Liver (tissue), 3 donors: ENCODE results near the gene CCSAP.

Experiments used
- CTCF ChIP-seq: fragments of 150-350 bp; IDR thresholded peaks from 2 replicates; pipeline ENCODE4 v1.5.1; 2017; ENCODE audit warnings: improper control_type of control experiment, low read depth, low read length; ENCODE audit not compliant: missing input control
- EGR1 ChIP-seq, 2 donors: IDR thresholded peaks; 2 replicates each; pipeline ENCODE4 v1.6.1; 2016 to 2018; ENCODE audit warnings: antibody characterized with exemption in 2 of 2, low read depth in 2 of 2
- GABPA ChIP-seq, 2 donors: IDR thresholded peaks in 1 of 2; conservative IDR thresholded peaks in 1 of 2; 2 replicates each; pipeline ENCODE4 v1.6.1; 2016; ENCODE audit warnings: antibody characterized with exemption in 2 of 2, mild to moderate bottlenecking in 1 of 2, moderate library complexity in 1 of 2
- MAX ChIP-seq: IDR thresholded peaks from 2 replicates; pipeline ENCODE4 v1.6.1; 2016; ENCODE audit warnings: antibody characterized with exemption
- RAD21 ChIP-seq, 2 donors: IDR thresholded peaks; 2 replicates each; pipeline ENCODE4 v1.6.1; 2016; ENCODE audit warnings: antibody characterized with exemption in 2 of 2, mild to moderate bottlenecking in 2 of 2
- REST ChIP-seq: IDR thresholded peaks from 2 replicates; pipeline ENCODE4 v1.6.1; 2016; ENCODE audit warnings: antibody characterized with exemption, mild to moderate bottlenecking
- TAF1 ChIP-seq: conservative IDR thresholded peaks from 2 replicates; pipeline ENCODE4 v1.6.1; 2016; ENCODE audit warnings: antibody characterized with exemption, mild to moderate bottlenecking
- donor health status: healthy.
- donor health status: healthy.

GRCh38 chr1:229288516-229288915 is 54.3 kb downstream of the CCSAP start:
- TF ChIP-seq CTCF, result no peak
- no peak for TF ChIP-seq TAF1
- no peak for TF ChIP-seq RAD21 (IDR thresholded peaks at IDR 0.05)
- TF ChIP-seq GABPA (IDR thresholded peaks at IDR 0.05 in 1 of 2, conservative IDR thresholded peaks at IDR 0.05 in 1 of 2), result no peak
- TF ChIP-seq MAX, result no peak
- TF ChIP-seq EGR1 (IDR thresholded peaks at IDR 0.05; ENCODE audit: low read depth in 2 of 2), result no peak
- no peak for TF ChIP-seq REST
